ENCODE results near the gene FAM3D.
"Not testable (repeated sequence)": the region's sequence is repeated elsewhere in the genome, so short reads cannot be mapped to it uniquely, and the experiment has no call there.

FAM3D gene

DNA sequence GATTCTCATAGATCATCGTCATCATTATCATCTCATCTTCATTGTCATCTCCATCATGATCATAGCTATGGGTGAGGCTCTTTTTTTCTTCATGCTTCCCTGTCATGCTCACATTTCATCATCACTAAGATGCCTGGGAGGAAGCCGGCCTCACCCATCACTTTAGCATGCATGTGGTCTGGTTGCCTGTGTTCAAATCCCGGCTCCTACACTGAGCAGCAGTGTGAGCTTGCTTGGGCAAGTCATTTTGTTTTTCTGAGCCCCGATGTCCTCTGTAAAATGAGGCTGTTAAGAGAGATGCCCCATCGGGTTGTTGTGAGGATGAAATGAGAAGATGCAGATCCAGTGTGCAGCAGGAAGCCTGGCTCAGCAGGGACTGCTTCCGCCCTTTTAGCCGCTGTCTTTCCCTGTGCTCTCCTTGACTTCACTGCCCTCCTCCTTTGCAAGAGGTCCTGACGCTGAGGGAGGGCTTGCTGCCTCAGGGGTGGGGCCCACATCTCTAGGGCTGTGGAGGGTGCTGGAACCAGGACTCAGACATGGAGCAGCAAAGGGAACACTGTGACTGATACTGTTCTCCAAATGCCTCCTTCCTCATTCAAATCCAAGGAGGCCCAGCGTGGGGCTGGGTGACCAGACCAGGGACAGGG lies 14.4 kb upstream of the FAM3D start:
- H4K20me1 ChIP-seq (ENCODE audit: insufficient read depth, low read length, poor library complexity, severe bottlenecking), result no peaks in the 10 kb centered on the region
- no peaks in the 10 kb centered on the region for H3K9me2 ChIP-seq (replicated peaks; ENCODE audit: low read depth, low read length)
- no peak overlapping the region for H2AFZ ChIP-seq (ENCODE audit: low read length)
- H3K4me2 ChIP-seq (ENCODE audit: low read depth, low read length, poor library complexity, severe bottlenecking), result no peak overlapping the region
- no peaks in the 10 kb centered on the region for H3K4me1 ChIP-seq (ENCODE audit: insufficient read depth, low read length, poor library complexity, severe bottlenecking)
- H3K79me2 ChIP-seq (ENCODE audit: insufficient read depth, low read length), result no peaks in the 10 kb centered on the region
- H3K36me3 ChIP-seq (ENCODE audit: insufficient read depth, low read length), result no peaks in the 10 kb centered on the region
- no peak overlapping the region for H3K4me3 ChIP-seq (ENCODE audit: low read length, poor library complexity, severe bottlenecking)
- no peaks in the 10 kb centered on the region for H3K27me3 ChIP-seq (ENCODE audit: insufficient read depth, low read length, poor library complexity, severe bottlenecking)
- H3K9me3 ChIP-seq (ENCODE audit: insufficient read depth, low read depth, low read length), result no peaks in the 10 kb centered on the region
- no peaks in the 10 kb centered on the region for H3F3A ChIP-seq (ENCODE audit: low read depth)
- no peak overlapping the region for H3K9ac ChIP-seq (ENCODE audit: low read depth, low read length, poor library complexity, severe bottlenecking)
- no peak for TF ChIP-seq EZH2phosphoT487 (IDR thresholded peaks at IDR 0.05; ENCODE audit: borderline replicate concordance)
- TF ChIP-seq, protein P1, sequence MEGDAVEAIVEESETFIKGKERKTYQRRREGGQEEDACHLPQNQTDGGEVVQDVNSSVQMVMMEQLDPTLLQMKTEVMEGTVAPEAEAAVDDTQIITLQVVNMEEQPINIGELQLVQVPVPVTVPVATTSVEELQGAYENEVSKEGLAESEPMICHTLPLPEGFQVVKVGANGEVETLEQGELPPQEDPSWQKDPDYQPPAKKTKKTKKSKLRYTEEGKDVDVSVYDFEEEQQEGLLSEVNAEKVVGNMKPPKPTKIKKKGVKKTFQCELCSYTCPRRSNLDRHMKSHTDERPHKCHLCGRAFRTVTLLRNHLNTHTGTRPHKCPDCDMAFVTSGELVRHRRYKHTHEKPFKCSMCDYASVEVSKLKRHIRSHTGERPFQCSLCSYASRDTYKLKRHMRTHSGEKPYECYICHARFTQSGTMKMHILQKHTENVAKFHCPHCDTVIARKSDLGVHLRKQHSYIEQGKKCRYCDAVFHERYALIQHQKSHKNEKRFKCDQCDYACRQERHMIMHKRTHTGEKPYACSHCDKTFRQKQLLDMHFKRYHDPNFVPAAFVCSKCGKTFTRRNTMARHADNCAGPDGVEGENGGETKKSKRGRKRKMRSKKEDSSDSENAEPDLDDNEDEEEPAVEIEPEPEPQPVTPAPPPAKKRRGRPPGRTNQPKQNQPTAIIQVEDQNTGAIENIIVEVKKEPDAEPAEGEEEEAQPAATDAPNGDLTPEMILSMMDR (conservative IDR thresholded peaks at IDR 0.05; ENCODE audit: low read length), result no peak

DNA sequence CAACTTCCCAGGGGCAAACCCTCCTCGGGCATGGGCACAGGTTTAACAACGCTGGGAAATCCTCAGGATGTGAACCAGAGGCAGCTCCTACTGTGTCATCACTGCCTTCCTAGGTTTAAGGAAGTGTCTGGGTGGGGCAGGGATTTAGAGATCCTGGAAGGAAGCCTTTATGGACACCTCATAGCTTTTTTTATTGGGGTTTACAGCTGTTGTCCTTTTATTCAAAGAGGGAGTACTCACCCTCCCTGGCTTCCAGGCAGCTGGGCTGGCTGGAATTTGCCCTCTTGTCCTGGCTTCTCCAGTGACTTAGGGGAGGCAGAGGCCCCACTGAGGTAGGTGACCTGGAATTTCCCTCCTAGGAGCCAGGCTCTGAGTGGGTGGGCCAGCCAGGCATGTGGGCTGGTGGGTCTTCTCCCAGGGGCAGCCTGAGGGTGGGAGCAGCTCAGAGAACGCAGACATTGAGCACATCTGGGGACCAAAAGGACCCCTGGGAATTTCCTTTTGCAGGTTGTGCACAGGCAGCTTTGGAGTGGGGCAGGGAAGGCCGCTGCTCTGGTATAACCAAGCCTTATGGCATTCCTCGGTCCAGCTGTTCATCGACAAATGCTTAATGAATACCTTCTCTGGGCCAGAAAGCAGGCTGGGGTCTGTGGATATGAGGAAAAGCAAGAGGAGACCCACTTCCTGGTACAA lies 13.5 kb upstream of the FAM3D start:
- Histone ChIP-seq H3K4me3 (ENCODE audit: low read length, poor library complexity, severe bottlenecking) (no peak overlapping the region), H3K79me2 (ENCODE audit: insufficient read depth, low read length) (no peaks in the 10 kb centered on the region), H4K20me1 (ENCODE audit: insufficient read depth, low read length, poor library complexity, severe bottlenecking) (no peaks in the 10 kb centered on the region), H3K9me3 (ENCODE audit: insufficient read depth, low read depth, low read length) (no peaks in the 10 kb centered on the region), H3K27me3 (ENCODE audit: insufficient read depth, low read length, poor library complexity, severe bottlenecking) (no peaks in the 10 kb centered on the region), H3K9ac (ENCODE audit: low read depth, low read length, poor library complexity, severe bottlenecking) (no peak overlapping the region), H3F3A (ENCODE audit: low read depth) (no peaks in the 10 kb centered on the region), H3K4me1 (ENCODE audit: insufficient read depth, low read length, poor library complexity, severe bottlenecking) (no peaks in the 10 kb centered on the region), H3K9me2 (replicated peaks; ENCODE audit: low read depth, low read length) (no peaks in the 10 kb centered on the region), H3K36me3 (ENCODE audit: insufficient read depth, low read length) (no peaks in the 10 kb centered on the region), H2AFZ (ENCODE audit: low read length) (no peak overlapping the region), H3K4me2 (ENCODE audit: low read depth, low read length, poor library complexity, severe bottlenecking) (no peak overlapping the region)
- TF ChIP-seq, protein P1 (conservative IDR thresholded peaks at IDR 0.05; ENCODE audit: low read length), result no peak
- TF ChIP-seq EZH2phosphoT487 (IDR thresholded peaks at IDR 0.05; ENCODE audit: borderline replicate concordance), result no peak

DNA sequence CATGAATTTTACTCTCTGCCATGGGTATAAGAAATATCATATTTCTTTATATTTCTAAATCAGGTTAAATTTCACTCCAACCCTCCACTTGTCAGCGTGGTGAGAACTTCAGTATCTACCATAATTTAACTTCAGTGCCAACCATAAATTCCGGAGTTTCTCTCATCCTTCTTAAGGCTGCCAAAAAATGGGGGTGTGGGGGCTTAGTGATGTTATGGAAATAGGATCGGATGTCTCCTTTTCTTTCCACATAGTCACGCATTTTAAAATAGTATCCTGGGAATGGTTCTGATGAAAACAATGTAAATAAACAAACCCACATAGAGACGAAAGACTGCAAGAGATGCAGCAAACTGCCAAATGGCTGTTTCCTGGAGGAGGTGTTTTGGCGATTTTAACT lies 12.9 kb upstream of the FAM3D start:
- H3K4me1 ChIP-seq (ENCODE audit: insufficient read depth, low read length, poor library complexity, severe bottlenecking), result no peaks in the 10 kb centered on the region
- TF ChIP-seq, protein P1 (conservative IDR thresholded peaks at IDR 0.05; ENCODE audit: low read length), result no peak
- no peak for TF ChIP-seq EZH2phosphoT487 (IDR thresholded peaks at IDR 0.05; ENCODE audit: borderline replicate concordance)
- H4K20me1 ChIP-seq (ENCODE audit: insufficient read depth, low read length, poor library complexity, severe bottlenecking), result no peaks in the 10 kb centered on the region
- no peaks in the 10 kb centered on the region for H3K27me3 ChIP-seq (ENCODE audit: insufficient read depth, low read length, poor library complexity, severe bottlenecking)
- no peaks in the 10 kb centered on the region for H3K9me2 ChIP-seq (replicated peaks; ENCODE audit: low read depth, low read length)
- no peaks in the 10 kb centered on the region for H3F3A ChIP-seq (ENCODE audit: low read depth)
- no peaks in the 10 kb centered on the region for H3K79me2 ChIP-seq (ENCODE audit: insufficient read depth, low read length)
- no peak overlapping the region for H3K4me3 ChIP-seq (ENCODE audit: low read length, poor library complexity, severe bottlenecking)
- H3K36me3 ChIP-seq (ENCODE audit: insufficient read depth, low read length), result no peaks in the 10 kb centered on the region
- no peak overlapping the region for H3K4me2 ChIP-seq (ENCODE audit: low read depth, low read length, poor library complexity, severe bottlenecking)
- no peaks in the 10 kb centered on the region for H3K9me3 ChIP-seq (ENCODE audit: insufficient read depth, low read depth, low read length)
- no peak overlapping the region for H2AFZ ChIP-seq (ENCODE audit: low read length)
- H3K9ac ChIP-seq (ENCODE audit: low read depth, low read length, poor library complexity, severe bottlenecking), result no peak overlapping the region

DNA sequence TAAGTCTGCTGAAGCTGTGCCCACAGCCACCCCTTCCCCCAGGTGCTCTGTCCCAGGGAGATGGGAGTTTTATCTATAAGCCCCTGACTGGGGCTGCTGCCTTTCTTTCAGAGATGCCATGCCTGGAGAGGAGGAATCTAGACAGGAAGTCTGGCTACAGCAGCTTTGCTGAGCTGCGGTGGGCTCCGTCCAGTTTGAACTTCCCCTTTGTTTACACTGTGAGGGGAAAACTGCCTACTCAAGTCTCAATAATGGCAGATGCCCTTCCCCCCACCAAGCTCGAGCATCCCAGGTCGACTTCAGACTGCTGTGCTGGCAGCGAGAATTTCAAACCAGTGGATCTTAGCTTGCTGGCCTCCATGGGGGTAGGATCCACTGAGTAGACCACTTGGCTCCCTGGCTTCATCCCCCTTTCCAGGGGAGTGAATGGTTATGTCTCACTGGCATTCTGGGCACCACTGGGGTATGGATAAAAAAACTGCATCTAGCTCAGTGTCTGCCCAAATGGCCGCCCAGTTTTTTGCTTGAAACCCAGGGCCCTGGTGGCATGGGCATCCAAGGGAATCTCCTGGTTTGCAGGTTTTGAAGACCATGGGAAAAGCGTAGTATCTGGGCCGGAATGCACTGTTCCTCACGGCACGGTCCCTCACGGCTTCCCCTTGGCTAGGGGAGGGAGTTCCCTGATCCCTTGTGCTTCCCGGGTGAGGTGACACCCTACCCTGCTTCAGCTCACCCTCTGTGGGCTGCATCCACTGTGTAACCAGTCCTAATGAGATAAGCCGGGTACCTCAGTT lies 11.8 kb upstream of the FAM3D start:
- not testable (repeated sequence) for H4K20me1 ChIP-seq (ENCODE audit: insufficient read depth, low read length, poor library complexity, severe bottlenecking); H3K27me3 ChIP-seq (ENCODE audit: insufficient read depth, low read length, poor library complexity, severe bottlenecking); H3K36me3 ChIP-seq (ENCODE audit: insufficient read depth, low read length); H3K9ac ChIP-seq (ENCODE audit: low read depth, low read length, poor library complexity, severe bottlenecking); H3K4me1 ChIP-seq (ENCODE audit: insufficient read depth, low read length, poor library complexity, severe bottlenecking); H3F3A ChIP-seq (ENCODE audit: low read depth); H3K9me3 ChIP-seq (ENCODE audit: insufficient read depth, low read depth, low read length); H3K79me2 ChIP-seq (ENCODE audit: insufficient read depth, low read length); H2AFZ ChIP-seq (ENCODE audit: low read length); H3K4me2 ChIP-seq (ENCODE audit: low read depth, low read length, poor library complexity, severe bottlenecking); H3K9me2 ChIP-seq (replicated peaks; ENCODE audit: low read depth, low read length); H3K4me3 ChIP-seq (ENCODE audit: low read length, poor library complexity, severe bottlenecking)

Data from Loucy (cell line).